Measurements from ENCODE around the gene CNIH2. TPM values are rescaled to one million over a fixed set of nuclear protein-coding genes. Genes with fewer than 3 reads are reported as not detected.
"Not testable (repeated sequence)": the region's sequence is repeated elsewhere in the genome, so short reads cannot be mapped to it uniquely, and the experiment has no call there.

CNIH2 gene
- total RNA-seq, 1 donor from 2014 or later, result 0.07 TPM

GRCh38 chr11:66291303-66291705 is 13.3 kb downstream of the CNIH2 start:
- no peak for DNase-seq (ENCODE audit: low read depth, low spot score)

DNA sequence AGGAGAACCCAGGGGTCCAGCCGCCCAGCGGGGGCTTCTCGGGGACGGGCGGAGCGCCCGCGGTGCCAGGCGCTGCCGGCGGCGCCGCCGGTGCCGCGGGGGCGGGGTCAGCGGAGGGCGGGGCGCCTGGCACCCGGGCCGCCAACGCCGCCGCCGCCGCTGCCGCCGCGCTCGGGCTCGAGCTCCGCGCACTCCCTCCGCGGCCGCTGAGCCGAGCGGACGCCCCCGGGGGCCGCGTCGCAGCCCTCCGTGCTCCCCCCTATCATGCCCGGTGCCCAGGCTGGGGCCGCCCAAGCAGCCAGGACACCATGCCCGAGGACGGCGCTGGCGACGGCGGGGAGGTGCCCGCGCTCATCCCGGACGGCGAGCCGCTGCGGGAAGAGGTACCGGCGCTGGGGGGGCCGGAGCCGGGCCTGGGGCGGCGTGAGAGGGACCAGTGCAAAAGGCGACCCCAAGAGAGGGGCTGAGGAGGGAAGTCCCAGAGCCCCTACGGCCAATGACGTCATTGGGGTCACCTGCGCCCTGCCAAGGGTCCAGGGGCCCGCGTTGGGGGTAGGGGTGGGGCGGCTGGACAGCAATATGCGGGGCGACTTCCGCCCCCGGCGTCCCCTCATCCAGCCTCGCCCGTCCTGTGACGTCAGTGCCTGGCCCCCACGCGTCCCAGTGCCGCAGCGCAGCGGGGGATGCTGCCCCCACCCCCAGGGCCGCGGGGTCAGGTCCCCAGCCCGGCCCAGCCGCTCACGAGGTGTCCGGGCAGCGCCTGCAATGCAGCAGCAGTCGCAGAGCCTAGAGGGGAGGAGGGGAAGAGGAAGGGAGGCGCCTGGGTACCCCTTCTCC is 13.9 kb downstream of the CNIH2 start, which contains the start of gene TMEM151A:
Gene TMEM151A (plus strand): TSS at position 189 of the 837 bp plus-strand sequence. CDS start 120 bp downstream, at position 309.
- DNase-seq (ENCODE audit: low read depth, low spot score), result no peak

- DNase-seq (ENCODE audit: low read depth, low spot score), result no peak
These were observed 14.8 kb downstream of the CNIH2 start for GRCh38 chr11:66292543-66293332.

DNA sequence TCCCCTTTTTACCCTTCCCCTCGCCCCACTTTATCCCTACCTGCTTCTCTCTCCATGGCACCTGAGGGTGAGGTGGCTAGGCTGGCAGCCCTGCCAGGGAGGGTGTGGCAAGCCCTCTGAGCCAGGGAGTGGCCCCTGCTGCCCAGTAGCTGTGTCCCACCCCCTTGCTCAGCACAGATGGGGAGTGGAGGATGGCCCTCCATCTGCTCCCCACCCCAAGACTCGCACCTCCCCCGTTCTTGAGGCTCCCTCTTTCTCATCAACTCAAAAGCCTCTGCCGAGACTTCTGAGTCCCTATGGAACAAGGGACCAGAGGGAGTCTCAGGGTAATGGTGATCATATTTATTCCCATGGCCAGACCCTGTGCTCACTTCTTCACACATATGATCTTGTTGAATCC is 15.4 kb downstream of the CNIH2 start:
- DNase-seq (ENCODE audit: low read depth, low spot score), result no peak

GRCh38 chr11:66293777-66294625 is 16.0 kb downstream of the CNIH2 start:
- DNase-seq (ENCODE audit: low read depth, low spot score), result no peak

DNA sequence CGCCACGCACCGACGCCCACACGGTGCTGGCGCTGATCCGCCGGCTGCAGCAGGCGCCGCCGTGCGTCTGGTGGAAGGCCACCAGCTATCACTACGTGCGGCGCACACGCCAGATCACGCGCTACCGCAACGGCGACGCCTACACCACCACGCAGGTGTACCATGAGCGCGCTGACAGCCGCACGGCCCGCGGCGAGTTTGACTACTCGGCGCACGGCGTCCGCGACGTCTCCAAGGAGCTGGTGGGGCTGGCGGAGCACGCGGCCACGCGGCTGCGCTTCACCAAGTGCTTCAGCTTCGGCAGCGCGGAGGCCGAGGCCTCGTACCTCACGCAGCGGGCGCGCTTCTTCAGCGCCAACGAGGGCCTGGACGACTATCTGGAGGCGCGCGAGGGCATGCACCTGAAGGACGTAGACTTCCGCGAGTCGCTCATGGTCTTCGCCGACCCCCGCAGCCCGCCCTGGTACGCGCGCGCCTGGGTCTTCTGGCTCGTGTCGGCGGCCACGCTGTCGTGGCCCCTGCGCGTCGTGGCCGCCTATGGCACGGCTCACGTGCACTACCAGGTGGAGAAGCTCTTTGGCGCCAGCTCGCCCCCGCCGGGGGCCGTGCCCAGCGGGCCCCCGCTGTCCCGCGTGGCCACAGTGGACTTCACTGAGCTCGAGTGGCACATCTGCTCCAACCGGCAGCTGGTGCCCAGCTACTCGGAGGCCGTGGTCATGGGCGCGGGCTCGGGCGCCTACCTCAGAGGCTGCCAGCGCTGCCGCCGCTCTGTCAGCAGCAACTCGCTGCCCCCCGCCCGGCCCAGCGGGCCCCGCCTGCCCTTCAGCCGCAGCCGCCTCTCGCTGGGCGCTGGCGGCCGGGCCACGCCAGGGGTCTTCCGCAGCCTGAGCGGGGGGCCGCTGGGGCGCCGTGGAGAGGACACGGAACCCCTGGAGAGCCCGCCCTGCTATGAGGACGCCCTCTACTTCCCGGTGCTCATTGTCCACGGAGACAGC is 16.9 kb downstream of the CNIH2 start:
- DNase-seq (ENCODE audit: low read depth, low spot score), result no peak

- DNase-seq (ENCODE audit: low read depth, low spot score), result no peak
These were observed 19.6 kb downstream of the CNIH2 start for GRCh38 chr11:66297610-66298009.

GRCh38 chr11:66299186-66299585 is 21.2 kb downstream of the CNIH2 start:
- DNase-seq (ENCODE audit: low read depth, low spot score), result no peak

- DNase-seq (ENCODE audit: low read depth, low spot score), result no peak
These were observed 24.7 kb downstream of the CNIH2 start for GRCh38 chr11:66302656-66303055.

- DNase-seq (ENCODE audit: low read depth, low spot score), result no peak
These were observed 31.5 kb downstream of the CNIH2 start for GRCh38 chr11:66309475-66309874.

- DNase-seq (ENCODE audit: low read depth, low spot score), result no peak
These were observed 32.3 kb downstream of the CNIH2 start for GRCh38 chr11:66310324-66310723.

DNA sequence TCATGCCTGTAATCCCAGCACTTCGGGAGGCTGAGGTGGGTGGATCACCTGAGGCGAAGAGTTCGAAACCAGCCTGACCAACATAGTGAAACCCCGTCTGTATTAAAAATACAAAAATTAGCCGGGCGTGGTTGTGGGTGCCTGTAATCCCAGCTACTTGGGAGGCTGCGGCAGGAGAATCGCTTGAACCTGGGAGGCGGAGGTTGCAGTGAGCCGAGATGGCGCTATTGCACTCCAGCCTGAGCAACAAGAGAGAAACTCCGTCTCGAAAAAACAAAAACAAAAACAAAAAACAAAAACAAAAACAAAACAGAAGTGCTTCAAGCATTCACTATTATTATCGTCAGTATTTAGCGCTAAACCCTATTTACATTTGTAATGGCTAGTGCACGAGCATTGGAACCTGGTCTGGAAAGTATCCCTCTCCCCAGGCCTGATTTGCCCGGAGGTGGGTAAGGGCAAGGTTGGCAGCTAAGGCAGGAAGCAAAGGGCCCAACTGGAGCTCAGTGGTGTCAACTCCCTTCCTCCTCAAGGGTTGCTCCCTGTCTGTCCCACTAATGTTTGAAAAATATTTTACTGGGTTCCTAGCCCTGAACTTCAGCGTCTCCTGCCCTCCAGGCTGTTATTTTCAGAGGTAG is 32.9 kb downstream of the CNIH2 start:
- DNase-seq (ENCODE audit: low read depth, low spot score), result not testable (repeated sequence)

GRCh38 chr11:66311470-66311964 is 33.5 kb downstream of the CNIH2 start:
- no peak for DNase-seq (ENCODE audit: low read depth, low spot score)

DNA sequence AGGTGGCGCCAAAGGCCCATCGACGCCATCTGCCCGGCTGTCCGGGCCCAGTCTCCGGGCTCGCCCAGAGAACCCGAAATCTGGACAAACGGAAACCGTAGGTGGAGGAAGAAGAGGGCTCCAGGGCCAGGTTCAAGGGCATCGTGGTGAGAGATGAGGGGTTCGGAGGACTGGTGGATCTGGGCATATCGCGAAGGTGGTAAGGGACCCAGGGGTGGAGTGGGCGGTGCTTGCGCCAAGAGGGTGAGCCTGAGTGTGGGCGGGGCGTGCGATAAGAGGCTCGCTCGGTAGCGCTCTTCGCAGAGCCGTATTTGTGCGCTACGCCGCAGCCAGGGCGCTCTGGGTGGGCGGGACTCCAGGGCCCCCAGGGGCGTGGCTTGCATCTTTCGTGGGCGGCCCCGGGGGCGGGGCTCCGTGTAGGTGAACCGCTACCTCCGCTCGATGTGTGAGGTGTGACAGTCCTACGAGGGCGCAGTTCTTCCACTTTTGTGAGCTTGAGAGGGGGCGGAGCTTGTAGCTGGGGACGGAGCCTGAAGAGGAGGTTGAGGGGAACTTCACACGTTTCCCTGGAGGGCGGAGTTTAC is 34.1 kb downstream of the CNIH2 start:
- DNase-seq (ENCODE audit: low read depth, low spot score), result peak; percentile 71

- DNase-seq (ENCODE audit: low read depth, low spot score), result peak; percentile 81
These were observed 34.8 kb downstream of the CNIH2 start for GRCh38 chr11:66312549-66313320.

DNA sequence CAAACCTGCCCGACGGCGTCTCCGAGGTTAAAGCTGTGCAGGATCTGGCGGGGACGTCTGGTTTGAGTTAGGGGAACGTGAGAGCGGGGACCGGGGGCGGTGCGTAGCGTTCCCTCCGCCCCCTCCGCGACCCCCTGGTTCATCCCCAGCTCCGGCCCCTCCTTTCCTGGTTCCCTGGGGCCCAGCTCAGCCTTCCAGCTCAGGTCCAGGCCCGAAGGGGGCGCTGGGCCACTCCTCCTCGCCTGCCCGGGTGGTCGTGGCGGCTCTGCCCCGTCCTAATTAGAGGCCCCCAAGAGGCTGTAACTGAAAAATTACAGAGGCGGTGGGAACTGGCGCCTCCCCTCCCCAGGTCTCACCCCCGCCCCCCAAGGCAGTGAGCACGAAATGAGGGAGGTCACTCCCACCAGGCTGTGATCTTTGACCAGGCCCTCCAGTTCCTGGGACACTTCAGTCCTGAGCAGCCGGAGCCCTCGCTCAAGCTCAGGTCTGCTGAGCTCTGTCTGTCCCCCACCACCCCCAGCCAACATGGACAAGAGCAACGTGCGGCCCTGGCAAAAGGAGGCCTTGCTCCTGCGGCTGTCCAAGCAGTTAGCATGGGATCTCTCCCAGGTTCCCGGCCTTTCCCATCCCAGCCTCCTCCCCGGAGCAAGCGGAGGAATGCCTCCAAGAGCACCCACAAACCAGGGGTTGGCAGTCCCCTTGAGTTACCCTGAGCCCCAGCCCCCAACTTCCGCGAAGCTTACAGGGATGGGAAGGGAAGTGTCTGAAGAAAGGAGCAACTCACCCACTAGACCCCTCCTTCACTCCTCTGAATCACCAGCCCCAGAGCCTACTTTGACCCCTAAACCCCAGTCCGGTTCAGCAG is 35.6 kb downstream of the CNIH2 start:
- DNase-seq (ENCODE audit: low read depth, low spot score), result no peak

DNA sequence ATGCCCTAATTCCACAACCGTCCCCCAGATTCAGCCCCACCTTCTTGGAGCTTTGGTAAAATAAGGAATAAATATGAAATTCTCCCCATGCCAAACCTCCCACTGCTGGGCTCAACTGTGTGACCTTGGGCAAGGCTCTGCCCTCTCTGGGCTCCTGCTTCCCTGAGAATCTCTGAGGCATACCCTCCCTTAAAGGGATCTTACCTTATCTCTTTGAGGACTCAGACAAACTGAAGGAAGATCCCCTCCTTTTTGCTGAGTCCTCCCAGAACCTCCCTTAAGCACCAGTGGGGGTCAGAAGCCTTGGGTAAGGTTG is 36.2 kb downstream of the CNIH2 start:
- DNase-seq (ENCODE audit: low read depth, low spot score), result no peak
